KBM-7 (cell line): Measurements from ENCODE around the gene PFDN2.

ENCODE experiments used
- DNase-seq: peaks from one replicate; pipeline ENCODE4 v3.0.0-alpha.2; 2015
- in situ Hi-C: fragments of 300-500 bp; cut with MboI; formaldehyde crosslinking; loops from 2 replicates; pipeline ENCODE4 v1.14.3; 2020; ENCODE audit warnings: low sequenced_read_pairs, low pct_unique_long_range_greater_than_20kb, mixed read lengths

The PFDN2 gene

DNA sequence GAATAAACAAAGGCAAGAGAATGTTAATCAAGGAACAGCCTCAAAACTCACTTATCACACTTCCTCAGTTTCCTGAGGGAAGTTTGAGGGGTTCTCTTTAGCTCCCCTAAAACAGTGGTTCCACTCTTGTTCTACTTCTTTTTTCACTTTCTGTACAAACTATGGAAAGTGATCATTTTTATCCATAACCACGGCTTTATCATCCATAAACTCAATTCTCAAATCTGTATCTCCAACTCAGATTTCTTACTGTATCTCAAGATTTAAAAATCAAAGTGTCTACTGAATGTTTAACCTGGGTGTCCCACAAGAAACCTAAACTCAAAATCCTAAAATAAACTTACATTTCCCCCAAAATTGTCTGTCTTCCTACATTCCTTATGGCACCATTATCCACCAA is 3.9 kb downstream of the PFDN2 start:
- in situ Hi-C loops: no loop called here
- no peak for DNase-seq

DNA sequence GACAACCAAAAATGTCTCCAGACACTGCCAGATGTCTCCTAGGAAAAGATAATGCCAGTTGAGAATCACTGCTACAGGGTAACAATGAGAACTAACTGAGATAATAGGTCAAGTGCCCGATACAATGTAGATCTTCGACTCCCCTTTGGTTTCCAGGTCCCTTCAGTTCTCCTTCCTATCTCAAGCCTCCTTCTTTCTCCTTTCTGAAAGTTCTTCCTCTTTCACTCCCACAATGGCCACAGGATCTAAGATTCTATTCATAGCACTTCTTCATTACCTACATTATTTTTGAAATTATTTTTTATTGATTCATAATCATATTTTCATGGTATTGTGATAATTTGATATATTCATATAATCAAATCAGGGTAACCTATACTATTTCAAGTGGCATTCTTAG is 6.3 kb downstream of the PFDN2 start:
- DNase-seq: peak; percentile 45
- in situ Hi-C loops: no loop called here

DNA sequence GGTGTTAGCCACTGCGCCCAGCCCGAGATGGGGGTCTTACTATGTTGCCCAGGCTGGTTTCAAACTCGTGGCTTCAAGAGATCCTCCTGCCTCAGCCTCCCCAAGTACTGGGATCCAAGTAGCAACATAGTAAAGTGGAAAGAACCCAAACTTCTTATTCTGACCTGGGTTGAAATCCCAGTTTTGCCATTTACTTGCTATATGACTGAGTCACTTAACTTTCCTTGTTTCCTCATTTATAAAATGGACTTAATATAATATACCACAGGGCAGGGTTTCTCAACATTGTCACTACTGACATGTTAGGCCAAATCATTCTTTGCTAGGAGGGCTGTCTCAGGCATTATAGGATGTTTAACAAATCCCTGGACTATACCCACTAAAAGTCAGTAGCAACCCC is 6.7 kb downstream of the PFDN2 start:
- no peak for DNase-seq
- in situ Hi-C loops: no loop called here

DNA sequence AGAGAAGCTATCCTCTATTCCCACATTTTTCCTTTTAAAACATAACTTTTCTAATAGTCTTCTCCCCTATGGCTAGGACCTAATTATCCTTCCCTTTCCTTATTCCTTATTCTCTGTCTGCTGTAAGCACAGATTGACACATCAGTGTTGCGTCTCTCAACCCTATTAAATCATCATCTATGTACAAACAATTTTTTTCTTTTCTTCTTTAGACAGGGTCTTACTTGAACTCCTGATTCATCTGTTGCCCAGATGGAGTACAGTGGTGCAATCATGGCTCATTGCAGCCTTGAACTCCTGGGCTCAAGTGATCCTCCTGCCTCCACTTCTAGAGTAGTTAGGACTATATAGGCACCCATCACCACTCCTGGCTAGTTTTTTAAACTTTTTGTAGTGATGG is 11.4 kb downstream of the PFDN2 start:
- in situ Hi-C loops: no loop called here

GRCh38 chr1:161100556-161100955 is 17.3 kb downstream of the PFDN2 start:
- DNase-seq: no peak
- in situ Hi-C loops: no loop called here

More for the DNA sequence above, 11.4 kb downstream of the PFDN2 start:
- no peak for DNase-seq

DNA sequence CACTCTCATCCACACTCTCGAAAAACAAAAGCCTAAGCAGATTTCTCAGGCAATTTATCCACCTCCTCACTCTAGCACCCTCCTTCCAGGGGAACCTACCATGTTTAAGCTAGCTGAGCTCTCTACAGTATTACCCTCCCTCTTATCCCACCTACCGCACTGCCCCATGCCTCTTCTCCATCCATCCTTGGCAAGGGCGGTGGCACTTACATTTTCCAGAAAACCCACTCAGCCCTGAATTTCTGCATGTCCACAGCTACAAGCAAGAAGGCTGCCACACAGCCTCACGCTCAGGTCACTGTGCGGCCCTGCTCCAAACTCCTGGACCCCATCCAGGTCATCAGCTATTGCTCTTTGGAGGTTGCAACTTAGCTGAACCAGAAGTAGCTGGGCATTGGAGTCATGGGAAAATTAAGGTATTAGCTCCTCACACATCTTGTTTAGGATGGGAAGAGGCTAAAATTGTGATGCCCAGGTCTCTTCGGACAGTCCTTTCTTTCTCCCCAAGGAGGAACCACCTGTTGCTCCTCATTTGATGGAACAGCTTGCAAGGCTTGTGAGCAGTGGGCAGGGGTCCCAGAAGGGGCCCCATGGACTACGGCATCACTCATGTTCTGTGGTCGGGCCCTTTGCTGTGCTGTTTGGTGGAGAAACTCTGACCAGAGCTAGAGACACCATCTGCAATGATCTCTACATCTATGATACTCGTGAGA is 18.6 kb downstream of the PFDN2 start:
- in situ Hi-C loops: no loop called here
- DNase-seq: no peak

DNA sequence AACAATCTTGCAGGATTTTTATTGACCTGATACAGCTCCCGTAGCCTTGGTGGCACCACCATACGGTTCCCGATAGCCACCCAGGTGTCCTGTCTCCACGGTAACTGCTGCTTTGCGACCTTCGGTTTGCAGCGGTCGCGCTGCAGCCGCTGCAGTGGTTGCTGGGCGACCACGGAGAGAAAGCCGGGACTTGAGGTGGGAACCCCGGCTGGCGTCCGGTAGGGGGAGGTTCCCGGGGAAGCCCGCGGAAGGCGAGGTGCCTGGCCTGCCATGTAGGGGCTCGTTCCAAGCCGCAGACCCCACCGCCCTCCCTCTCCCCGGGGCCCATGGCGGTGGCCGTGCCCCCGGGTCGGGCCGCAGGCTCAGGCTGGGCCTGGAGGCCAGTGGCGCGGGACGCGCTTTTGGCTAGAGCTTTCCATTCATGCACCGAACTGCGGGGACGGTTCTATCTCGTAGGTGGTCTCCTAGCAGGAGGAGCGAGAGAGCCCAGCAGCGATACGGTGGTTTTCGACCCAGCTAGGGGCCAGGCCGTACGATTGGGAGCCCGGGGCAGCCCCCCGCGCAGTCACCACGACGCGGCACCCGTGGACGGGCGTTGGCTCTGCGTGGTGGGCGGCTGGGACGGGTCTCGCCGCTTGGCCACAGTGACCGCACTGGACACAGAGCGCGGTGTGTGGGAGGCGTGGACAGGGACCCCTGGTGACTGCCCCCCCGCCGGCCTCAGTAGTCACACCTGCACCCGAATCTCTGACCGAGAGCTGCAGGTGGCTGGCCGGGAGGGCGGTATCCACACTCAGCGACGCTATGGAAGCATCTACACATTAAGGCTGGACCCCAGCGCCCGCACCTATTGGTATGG is 19.4 kb downstream of the PFDN2 start, which contains the start of gene KLHDC9:
TSS of gene KLHDC9 (plus strand) at position 152 of the 859 bp plus-strand sequence. CDS start at position 327, 175 bp downstream.
- in situ Hi-C loops: no loop called here
- DNase-seq: no peak

DNA sequence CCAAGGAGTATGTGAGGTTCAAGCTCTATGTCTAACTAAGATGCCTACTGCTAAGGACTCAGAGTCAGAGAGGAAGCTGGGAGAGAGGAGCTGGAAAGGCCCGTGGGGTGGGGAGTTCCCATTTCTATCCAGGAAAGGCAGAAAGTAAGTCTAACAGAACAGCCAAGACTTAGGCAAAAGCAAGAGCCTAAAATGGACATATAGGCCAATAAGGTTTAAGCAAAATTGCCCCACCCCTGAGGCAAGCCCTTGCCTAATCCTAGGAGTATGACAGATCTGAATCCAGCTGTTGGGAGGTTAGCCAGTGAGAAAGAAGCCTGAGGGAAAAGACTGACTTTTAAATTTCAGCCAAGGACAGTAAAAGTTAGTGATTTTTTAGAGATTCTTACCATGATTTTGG is 21.3 kb downstream of the PFDN2 start:
- in situ Hi-C loops: no loop called here
- DNase-seq: no peak

- no peak for DNase-seq
- in situ Hi-C loops: no loop called here
Observed at GRCh38 chr1:161096015-161096414, 21.8 kb downstream of the PFDN2 start.

DNA sequence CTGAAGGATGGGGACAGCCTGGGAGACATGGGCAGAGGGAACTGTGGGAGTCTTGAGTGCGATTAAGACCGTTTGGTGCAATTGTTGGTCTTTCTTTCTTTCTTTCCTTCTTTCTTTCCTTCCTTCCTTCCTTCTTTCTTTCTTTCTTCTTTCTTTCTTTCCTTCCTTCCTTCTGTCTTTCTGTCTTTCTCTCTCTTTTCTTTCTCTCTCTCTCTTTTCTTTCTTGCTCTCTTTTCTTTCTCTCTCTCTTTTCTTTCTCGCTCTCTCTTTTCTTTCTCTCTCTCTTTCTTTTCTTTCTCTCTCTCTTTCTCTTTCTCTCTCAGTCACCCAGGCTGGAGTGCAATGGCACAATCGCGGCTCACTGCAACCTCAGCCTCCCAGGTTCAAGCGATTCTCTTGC is 22.6 kb downstream of the PFDN2 start:
- in situ Hi-C loops: no loop called here

DNA sequence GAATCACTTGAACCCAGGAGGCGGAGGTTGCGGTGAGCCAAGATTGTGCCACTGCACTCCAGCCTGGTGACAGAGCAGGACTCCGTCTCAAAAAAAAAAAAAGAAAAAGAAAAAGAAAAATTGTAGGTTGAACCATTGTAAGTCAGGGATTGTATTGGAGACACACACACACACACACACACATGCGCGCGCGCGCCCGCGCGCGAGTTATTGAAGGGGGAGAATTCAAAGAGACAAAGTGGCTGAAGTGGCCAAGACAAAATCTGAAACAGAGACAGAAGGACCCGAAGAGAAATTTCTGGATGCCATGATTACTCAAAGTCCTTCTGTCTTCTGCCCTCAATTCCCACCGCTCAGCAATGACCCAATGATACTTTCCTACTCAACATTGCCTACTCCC is 23.4 kb downstream of the PFDN2 start:
- in situ Hi-C loops: no loop called here
- no peak for DNase-seq

More for the DNA sequence above, 22.6 kb downstream of the PFDN2 start:
- no peak for DNase-seq

GRCh38 chr1:161092621-161093028 is 25.2 kb downstream of the PFDN2 start:
- in situ Hi-C loops: no loop called here
- DNase-seq: no peak

DNA sequence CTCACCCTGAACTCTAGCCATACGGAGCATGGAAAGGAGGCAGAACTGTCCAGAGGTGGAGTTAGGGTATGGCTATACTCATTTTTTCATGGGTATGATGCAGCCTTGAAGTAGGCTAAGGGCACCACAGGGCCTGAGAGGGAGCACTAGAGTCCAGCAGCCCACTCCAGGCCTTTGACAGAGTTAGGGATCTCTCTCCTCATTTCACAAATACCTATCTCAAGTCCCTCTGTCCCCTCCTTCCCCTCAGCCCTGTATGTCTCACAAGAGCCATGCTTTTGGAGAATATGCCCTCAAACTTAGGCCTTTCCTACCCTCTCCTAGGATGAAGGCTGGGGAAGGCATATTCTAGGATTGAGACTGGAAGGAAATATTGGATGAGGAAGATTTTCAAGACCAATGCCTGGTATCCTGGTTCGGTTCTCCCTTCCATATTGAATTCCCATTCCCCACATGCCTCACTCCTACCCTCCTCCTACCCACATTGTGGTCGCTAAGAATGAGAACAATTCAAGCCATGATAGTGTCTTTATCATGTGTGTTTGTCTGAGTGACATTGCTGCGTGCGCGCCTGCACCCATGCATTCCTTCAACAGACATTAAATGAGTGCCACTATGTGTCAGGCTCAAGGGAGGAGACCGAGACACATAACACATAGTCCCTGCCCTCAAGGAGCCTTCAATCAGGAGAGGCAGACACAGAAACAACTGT is 25.9 kb downstream of the PFDN2 start:
- in situ Hi-C loops: no loop called here
- DNase-seq: no peak

DNA sequence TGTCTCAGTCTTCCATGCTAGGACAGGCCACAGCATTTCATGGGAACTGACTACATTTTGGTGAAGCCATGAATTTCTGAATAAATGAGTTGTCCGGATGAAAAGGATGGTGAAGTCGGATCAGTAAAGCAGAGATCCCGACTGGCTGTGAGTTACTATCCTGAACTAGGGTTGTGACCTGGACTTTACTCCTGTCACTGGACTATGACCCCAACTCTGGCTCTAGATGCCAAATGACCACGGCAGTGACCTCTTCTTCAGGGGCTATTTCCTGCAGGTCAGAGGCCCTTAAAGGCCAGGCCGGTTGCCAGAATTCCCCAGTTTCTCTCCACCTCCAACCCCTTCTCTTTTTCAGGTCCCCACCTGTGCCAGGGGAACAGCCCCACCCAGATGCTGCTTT is 26.7 kb downstream of the PFDN2 start:
- DNase-seq: no peak
- in situ Hi-C loops: no loop called here

DNA sequence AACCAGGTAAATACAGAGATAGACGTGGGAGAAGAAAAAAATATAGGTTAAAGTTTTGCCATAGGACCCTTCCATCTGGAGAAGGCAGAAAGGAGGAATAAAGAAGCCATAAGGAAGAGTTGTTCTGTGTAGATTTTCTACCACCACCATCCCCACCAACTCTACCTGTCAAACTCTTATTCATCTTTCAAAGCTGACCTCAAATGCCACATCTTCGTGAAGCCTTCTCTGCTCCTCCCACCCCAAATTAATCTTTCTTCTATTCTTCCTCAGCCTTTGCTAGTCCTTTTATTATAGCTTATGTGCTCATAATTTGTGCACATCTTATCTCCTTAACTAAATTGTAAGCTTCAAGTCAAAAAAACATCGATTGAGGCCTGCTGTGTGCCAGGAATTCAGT is 27.2 kb downstream of the PFDN2 start:
- in situ Hi-C loops: no loop called here
- no peak for DNase-seq

DNA sequence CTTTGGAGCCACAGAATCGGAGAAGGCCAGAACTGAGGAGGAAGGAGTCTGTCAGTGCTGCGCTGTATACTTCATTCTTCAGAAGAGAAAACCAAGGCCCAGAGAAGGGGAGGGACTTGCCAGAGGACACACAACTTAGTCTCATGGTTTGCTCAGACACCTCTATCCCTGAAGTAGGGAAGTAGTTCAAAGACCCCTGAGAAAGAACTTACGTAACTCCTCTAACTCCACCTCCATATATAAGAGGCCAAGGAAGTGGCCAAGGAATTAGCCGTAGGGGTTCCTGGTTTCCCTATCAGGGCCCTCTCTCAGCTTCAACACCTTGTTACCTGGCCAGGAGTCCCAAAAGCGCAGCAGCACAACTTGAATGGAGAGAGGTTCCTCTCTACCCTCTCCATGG is 27.9 kb downstream of the PFDN2 start:
- in situ Hi-C loops: no loop called here
- no peak for DNase-seq

GRCh38 chr1:161089251-161089924 is 28.4 kb downstream of the PFDN2 start, which contains the start of gene NECTIN4:
Gene NECTIN4, minus strand, starts transcription at chr1:161089558. Its CDS starts 262 bp downstream, at chr1:161089296.
- in situ Hi-C loops: no loop called here

GRCh38 chr1:161088587-161089110 is 29.2 kb downstream of the PFDN2 start:
- DNase-seq: no peak
- in situ Hi-C loops: no loop called here

More at GRCh38 chr1:161089251-161089924, 28.4 kb downstream of the PFDN2 start, which contains the start of gene NECTIN4:
- no peak for DNase-seq

DNA sequence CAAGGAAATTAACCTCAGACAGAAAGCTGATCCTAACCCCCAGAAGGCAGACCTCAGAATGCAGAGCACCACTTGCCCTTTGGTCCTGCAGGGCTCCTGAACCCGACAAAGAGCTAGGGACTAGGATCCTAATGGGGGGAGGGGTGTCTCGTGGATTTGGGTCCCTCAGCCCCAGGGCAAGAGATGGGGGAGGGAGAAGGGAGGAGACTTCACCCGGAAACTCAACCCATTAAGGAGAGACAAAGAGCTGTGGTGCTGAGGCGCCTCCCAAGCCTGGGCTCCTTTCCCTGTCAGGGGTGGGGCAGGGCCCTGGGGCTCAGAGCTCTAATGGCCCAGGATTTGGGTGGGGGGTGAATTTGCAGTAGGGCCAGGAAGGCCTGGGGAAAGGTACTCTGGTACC is 31.4 kb downstream of the PFDN2 start:
- DNase-seq: no peak

More for the DNA sequence above, 31.4 kb downstream of the PFDN2 start:
- in situ Hi-C loops: no loop called here
